CD14-positive monocyte (primary cell): ENCODE measurements around the gene ATP1A3. TPM values are rescaled to one million over a fixed set of nuclear protein-coding genes. Genes with fewer than 3 reads are reported as not detected.

ENCODE experiments used
- DNase-seq, 3 donors: peaks; one replicate each; pipeline ENCODE4 v3.0.0-alpha.2; 2011 to 2022
- H2AFZ ChIP-seq: 2 replicates; pipeline ENCODE4 v1.6.0; 2012; ENCODE audit warnings: mild to moderate bottlenecking, low read depth, low read length, inconsistent platforms; ENCODE audit not compliant: insufficient read depth, poor library complexity, severe bottlenecking
- H3K27ac ChIP-seq, 2 donors: 1 replicate in 1 of 2; 2 replicates in 1 of 2; pipeline ENCODE4 v1.5.1; 2012 to 2013; ENCODE audit warnings: low read length in 2 of 2, control low read depth in 1 of 2, inconsistent platforms in 1 of 2, low read depth in 1 of 2, mild to moderate bottlenecking in 1 of 2
- H3K27me3 ChIP-seq, 2 donors: one replicate each; pipeline versions ENCODE4 v1.6.0 to v1.6.1; 2011 to 2013; ENCODE audit warnings: low read length in 2 of 2; ENCODE audit not compliant: control insufficient read depth in 2 of 2, insufficient read depth in 2 of 2
- H3K36me3 ChIP-seq, 2 donors: replicated peaks in 1 of 2; 1 replicate in 1 of 2; 2 replicates in 1 of 2; pipeline versions ENCODE4 v1.5.1 to v1.6.1; 2012 to 2013; ENCODE audit warnings: low read length in 2 of 2, control low read depth in 1 of 2, inconsistent platforms in 1 of 2, mild to moderate bottlenecking in 1 of 2; ENCODE audit not compliant: insufficient read depth in 2 of 2, control insufficient read depth in 1 of 2
- H3K4me1 ChIP-seq, 2 donors: 1 replicate in 1 of 2; 2 replicates in 1 of 2; pipeline versions ENCODE4 v1.5.1 to v1.6.1; 2012 to 2013; ENCODE audit warnings: low read length in 2 of 2, control low read depth in 1 of 2, inconsistent platforms in 1 of 2, mild to moderate bottlenecking in 1 of 2, moderate library complexity in 1 of 2; ENCODE audit not compliant: insufficient read depth in 2 of 2, control insufficient read depth in 1 of 2
- H3K4me2 ChIP-seq: replicated peaks from 2 replicates; pipeline ENCODE3; 2012; ENCODE audit warnings: low read length, moderate library complexity, mild to moderate bottlenecking; ENCODE audit not compliant: poor library complexity, severe bottlenecking; ENCODE audit errors: extremely low read depth
- H3K4me3 ChIP-seq, 3 experiments: fragments of 200-600 bp in 1 of 3; sonication (generic) in 1 of 3; replicated peaks in 1 of 3; 1 replicate in 2 of 3; 2 replicates in 1 of 3; pipeline ENCODE4 v1.5.1; 2011 to 2013; ENCODE audit warnings: low read length in 3 of 3, mild to moderate bottlenecking in 3 of 3, control low read depth in 2 of 3, low read depth in 2 of 3, inconsistent platforms in 1 of 3, moderate library complexity in 1 of 3
- H3K79me2 ChIP-seq: 2 replicates; pipeline ENCODE4 v1.6.0; 2012; ENCODE audit warnings: mild to moderate bottlenecking, control low read depth, inconsistent platforms, low read length, moderate library complexity; ENCODE audit not compliant: insufficient read depth
- H3K9ac ChIP-seq: 2 replicates; pipeline ENCODE4 v1.6.0; 2017; ENCODE audit warnings: low read length, mild to moderate bottlenecking; ENCODE audit not compliant: insufficient read depth, poor library complexity, severe bottlenecking
- H3K9me3 ChIP-seq, 2 donors: replicated peaks in 1 of 2; 1 replicate in 1 of 2; 2 replicates in 1 of 2; pipeline versions ENCODE4 v1.5.1 to v1.6.1; 2012 to 2013; ENCODE audit warnings: low read length in 2 of 2, control low read depth in 1 of 2; ENCODE audit not compliant: control insufficient read depth in 1 of 2, insufficient read depth in 1 of 2
- H4K20me1 ChIP-seq: 2 replicates; pipeline ENCODE4 v1.6.0; 2012; ENCODE audit warnings: mild to moderate bottlenecking, low read length, control low read depth, moderate library complexity; ENCODE audit not compliant: insufficient read depth
- H3K27ac Mint-ChIP-seq, 7 donors: one replicate each; pipeline ENCODE4 v1.8.0; 2020; ENCODE audit warnings: mild to moderate bottlenecking in 7 of 7, mixed read lengths in 7 of 7, moderate library complexity in 6 of 7, inconsistent platforms in 2 of 7
- H3K27me3 Mint-ChIP-seq, 3 donors: one replicate each; pipeline ENCODE4 v1.8.0; 2021 to 2022; ENCODE audit warnings: low read depth in 3 of 3, mild to moderate bottlenecking in 3 of 3, mixed read lengths in 3 of 3, moderate library complexity in 3 of 3, inconsistent platforms in 1 of 3
- H3K36me3 Mint-ChIP-seq, 2 donors: one replicate each; pipeline ENCODE4 v1.8.0; 2020; ENCODE audit warnings: mixed read lengths in 2 of 2, inconsistent platforms in 1 of 2, mild to moderate bottlenecking in 1 of 2
- H3K4me1 Mint-ChIP-seq: one replicate; pipeline ENCODE4 v1.8.0; 2020; ENCODE audit warnings: mild to moderate bottlenecking, mixed read lengths
- H3K4me3 Mint-ChIP-seq, 2 donors: one replicate each; pipeline ENCODE4 v1.8.0; 2020; ENCODE audit warnings: mild to moderate bottlenecking in 2 of 2, mixed read lengths in 2 of 2, moderate library complexity in 1 of 2
- H3K9me3 Mint-ChIP-seq, 7 donors: one replicate each; pipeline ENCODE4 v1.8.0; 2020 to 2022; ENCODE audit warnings: mixed read lengths in 7 of 7, mild to moderate bottlenecking in 6 of 7, moderate library complexity in 6 of 7, inconsistent platforms in 2 of 7
- WGBS: methylation state at CpG from one replicate; pipeline ENCODE4 v1.1.5; 2013; ENCODE audit warnings: missing lambda C conversion rate; ENCODE audit not compliant: insufficient coverage; 5-methylcytosine and 5-hydroxymethylcytosine counted together
- intact Hi-C, 2 donors: fragments of 100-400 bp; cut with micrococcal nuclease; formaldehyde crosslinking; loops; one replicate each; pipeline versions ENCODE4 v1.15.0 to v1.15.1; 2023
- polyA plus RNA-seq, 3 donors: library from polyadenylated mRNA; depleted of rRNA in 1 of 3; unstranded in 2 of 3; stranded (reverse) in 1 of 3; fragments of 300-500 nt in 2 of 3; fragments of >200 nt in 1 of 3; fragmentation: Illumina TruSeq in 2 of 3; gene quantifications; 1 replicate in 2 of 3; 2 replicates in 1 of 3; pipeline ENCODE4 v1.2.3, GENCODE V29; 2012 to 2021
- TF ChIP-seq, protein P1 (sequence below): fragments of 200-600 bp; IDR thresholded peaks from one replicate; pipeline ENCODE4 v1.8.0; 2022; ENCODE audit warnings: antibody characterized with exemption, mild to moderate bottlenecking

Gene ATP1A3
- polyA plus RNA-seq, 3 donors = 0.07 to 0.10 TPM; not detected in 1

DNA sequence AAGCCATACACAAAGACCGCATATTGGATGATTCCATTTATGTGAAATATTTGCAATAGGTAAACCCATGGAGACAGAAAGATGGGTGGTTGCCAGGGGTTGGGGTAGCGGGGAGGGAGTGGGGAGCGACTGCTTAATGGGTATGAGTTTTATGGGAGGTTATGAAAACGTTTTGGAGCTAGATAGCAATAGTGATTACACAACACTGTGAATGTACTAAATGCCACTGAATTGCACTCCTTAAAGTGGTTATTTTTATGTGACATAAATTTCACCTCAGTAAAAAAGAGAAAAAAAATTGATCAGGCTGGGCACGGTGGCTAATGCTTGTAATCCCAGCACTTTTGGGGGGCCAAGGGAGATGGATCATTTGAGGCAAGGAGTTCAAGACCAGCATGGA is 39.4 kb upstream of the ATP1A3 start:
- Histone ChIP-seq H3K4me3 (no peak overlapping the region), H3K4me1 (no peaks in the 10 kb centered on the region), H3K9ac (no peak overlapping the region), H3K4me2 (no peak overlapping the region), H3K27ac (no peak overlapping the region), H3K27me3 (no peaks in the 10 kb centered on the region), H3K36me3 (no peaks in the 10 kb centered on the region), H2AFZ (no peak overlapping the region), H3K79me2 (no peaks in the 10 kb centered on the region), H4K20me1 (no peaks in the 10 kb centered on the region), H3K9me3 (no peaks in the 10 kb centered on the region)
- H3K9me3 Mint-ChIP-seq = no peaks in the 10 kb centered on the region
- no peaks in the 10 kb centered on the region for H3K27me3 Mint-ChIP-seq
- H3K27ac Mint-ChIP-seq = no peak overlapping the region
- WGBS = 100% methylated on average over 3 of the region's 5 CpGs
- H3K36me3 Mint-ChIP-seq = no peaks in the 10 kb centered on the region
- intact Hi-C loops = no loop called here
- no peak for DNase-seq
- TF ChIP-seq, protein P1, sequence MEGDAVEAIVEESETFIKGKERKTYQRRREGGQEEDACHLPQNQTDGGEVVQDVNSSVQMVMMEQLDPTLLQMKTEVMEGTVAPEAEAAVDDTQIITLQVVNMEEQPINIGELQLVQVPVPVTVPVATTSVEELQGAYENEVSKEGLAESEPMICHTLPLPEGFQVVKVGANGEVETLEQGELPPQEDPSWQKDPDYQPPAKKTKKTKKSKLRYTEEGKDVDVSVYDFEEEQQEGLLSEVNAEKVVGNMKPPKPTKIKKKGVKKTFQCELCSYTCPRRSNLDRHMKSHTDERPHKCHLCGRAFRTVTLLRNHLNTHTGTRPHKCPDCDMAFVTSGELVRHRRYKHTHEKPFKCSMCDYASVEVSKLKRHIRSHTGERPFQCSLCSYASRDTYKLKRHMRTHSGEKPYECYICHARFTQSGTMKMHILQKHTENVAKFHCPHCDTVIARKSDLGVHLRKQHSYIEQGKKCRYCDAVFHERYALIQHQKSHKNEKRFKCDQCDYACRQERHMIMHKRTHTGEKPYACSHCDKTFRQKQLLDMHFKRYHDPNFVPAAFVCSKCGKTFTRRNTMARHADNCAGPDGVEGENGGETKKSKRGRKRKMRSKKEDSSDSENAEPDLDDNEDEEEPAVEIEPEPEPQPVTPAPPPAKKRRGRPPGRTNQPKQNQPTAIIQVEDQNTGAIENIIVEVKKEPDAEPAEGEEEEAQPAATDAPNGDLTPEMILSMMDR = no peak
- H3K4me3 Mint-ChIP-seq = no peak overlapping the region
- H3K4me1 Mint-ChIP-seq = peaks cover 2% of the 10 kb centered on the region

DNA sequence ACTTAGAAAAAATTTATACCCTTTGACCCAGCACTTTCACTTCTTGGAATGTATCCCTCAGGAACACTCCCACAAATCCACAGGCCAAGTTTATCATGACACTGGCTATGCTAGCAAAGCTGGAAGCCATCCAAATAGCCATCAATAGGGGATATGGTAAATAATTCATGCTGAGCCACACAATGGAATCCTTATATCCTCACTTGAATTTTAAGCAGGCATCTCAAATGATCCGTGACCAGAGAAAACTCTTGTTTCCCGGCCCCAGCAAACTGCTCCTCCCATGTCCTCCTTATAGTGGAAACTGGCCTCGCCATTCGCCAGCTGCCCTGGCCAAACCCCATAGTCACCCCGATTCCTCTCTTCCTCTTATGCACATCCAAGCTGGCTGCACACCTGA is 38.4 kb upstream of the ATP1A3 start:
- H3K4me1 ChIP-seq = no peaks in the 10 kb centered on the region
- H2AFZ ChIP-seq = no peak overlapping the region
- H3K79me2 ChIP-seq = no peaks in the 10 kb centered on the region
- H3K27me3 ChIP-seq = no peaks in the 10 kb centered on the region
- no peaks in the 10 kb centered on the region for H3K9me3 Mint-ChIP-seq
- H3K27ac Mint-ChIP-seq = no peak overlapping the region
- no peak for DNase-seq
- H3K4me2 ChIP-seq = no peak overlapping the region
- H3K36me3 Mint-ChIP-seq = no peaks in the 10 kb centered on the region
- TF ChIP-seq, protein P1 = no peak
- H3K9me3 ChIP-seq = no peaks in the 10 kb centered on the region
- no peaks in the 10 kb centered on the region for H3K36me3 ChIP-seq
- H4K20me1 ChIP-seq = no peaks in the 10 kb centered on the region
- intact Hi-C loops = no loop called here
- H3K4me3 ChIP-seq = no peak overlapping the region
- 92% methylated on average over 5 of the region's 5 CpGs for whole genome bisulfite sequencing
- H3K9ac ChIP-seq = no peak overlapping the region
- no peaks in the 10 kb centered on the region for H3K27me3 Mint-ChIP-seq
- H3K4me1 Mint-ChIP-seq = peaks cover 2% of the 10 kb centered on the region
- H3K4me3 Mint-ChIP-seq = no peak overlapping the region
- H3K27ac ChIP-seq = no peak overlapping the region
